ENCODE measurements around the gene LRRC8C.

DNA sequence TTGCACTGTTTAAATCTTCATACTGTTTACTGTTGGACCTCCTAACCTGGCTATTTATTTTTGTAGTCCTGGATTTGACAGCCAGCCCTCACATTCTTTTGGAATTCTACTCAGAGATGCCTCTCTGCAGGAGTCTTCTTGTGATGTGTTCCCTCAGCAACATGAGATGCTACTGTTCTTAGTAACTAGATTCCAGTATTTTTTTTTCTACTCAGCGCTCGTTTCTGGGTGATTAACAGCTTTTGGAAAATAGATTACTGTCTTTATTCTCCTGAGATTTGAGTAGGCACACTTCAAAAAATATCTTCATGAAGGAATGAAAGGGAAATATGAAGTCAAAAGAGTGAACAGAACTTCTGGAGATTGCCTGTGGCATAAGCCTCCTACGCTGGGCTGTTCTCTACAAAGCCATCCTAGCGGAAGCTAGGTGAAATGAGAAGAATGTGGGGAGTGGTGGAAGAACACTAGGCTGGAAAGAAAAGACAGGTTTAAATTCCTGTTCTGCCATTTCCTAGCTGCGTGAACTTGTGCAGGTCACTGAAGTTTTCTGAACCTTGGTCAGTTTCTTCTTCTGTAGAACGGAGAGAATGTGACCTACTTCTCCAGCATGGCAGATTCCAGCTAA is 75.9 kb downstream of the LRRC8C start:
- TF ChIP-seq, protein P1, sequence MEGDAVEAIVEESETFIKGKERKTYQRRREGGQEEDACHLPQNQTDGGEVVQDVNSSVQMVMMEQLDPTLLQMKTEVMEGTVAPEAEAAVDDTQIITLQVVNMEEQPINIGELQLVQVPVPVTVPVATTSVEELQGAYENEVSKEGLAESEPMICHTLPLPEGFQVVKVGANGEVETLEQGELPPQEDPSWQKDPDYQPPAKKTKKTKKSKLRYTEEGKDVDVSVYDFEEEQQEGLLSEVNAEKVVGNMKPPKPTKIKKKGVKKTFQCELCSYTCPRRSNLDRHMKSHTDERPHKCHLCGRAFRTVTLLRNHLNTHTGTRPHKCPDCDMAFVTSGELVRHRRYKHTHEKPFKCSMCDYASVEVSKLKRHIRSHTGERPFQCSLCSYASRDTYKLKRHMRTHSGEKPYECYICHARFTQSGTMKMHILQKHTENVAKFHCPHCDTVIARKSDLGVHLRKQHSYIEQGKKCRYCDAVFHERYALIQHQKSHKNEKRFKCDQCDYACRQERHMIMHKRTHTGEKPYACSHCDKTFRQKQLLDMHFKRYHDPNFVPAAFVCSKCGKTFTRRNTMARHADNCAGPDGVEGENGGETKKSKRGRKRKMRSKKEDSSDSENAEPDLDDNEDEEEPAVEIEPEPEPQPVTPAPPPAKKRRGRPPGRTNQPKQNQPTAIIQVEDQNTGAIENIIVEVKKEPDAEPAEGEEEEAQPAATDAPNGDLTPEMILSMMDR (IDR thresholded peaks at IDR 0.05) = no peak
- TF ChIP-seq POLR2A (IDR thresholded peaks at IDR 0.05) = no peak

Data from thyroid gland (tissue), 4 donors.